Measurements from ENCODE around the gene YOD1. TPM values are rescaled to one million over a fixed set of nuclear protein-coding genes. Genes with fewer than 3 reads are reported as not detected.
"Not testable (repeated sequence)": the region's sequence is repeated elsewhere in the genome, so short reads cannot be mapped to it uniquely, and the experiment has no call there.

Gene YOD1
- total and polyA plus RNA-seq, 8 donors, result 1.1 to 4.0 (median 2.3) TPM

DNA sequence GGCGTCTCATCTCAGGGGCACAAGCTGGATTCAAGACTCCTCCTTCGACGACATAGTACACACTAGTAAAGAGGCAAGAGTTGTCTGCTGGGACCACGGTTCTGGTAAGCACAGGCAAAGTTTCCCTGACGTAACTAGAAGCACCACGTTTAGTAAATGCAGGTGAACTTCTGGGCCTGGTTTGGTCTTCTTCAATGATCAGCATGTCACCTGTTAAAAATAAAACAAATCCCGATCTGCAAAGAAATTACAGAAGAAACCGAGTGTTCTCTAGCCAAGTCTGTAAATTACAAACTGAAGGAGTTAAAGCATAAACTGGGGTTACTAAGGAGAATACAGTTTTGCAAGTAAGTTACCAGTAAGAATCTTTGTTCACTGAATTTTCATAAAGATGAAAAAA is 1.5 kb downstream of the YOD1 start:
- intact Hi-C loops (cut with DNase I), result no loop called here
- H3K27me3 ChIP-seq, result no peaks in the 10 kb centered on the region
- DNase-seq (no peak), FAIRE-seq (no peak), ATAC-seq (no peak)
- peaks cover 11 to 40% (median 39%) of the 10 kb centered on the region in 3 donors for H3K4me1 ChIP-seq
- peak overlapping the region in 2 of 4 donors; percentile 86 to 94 for H3K27ac ChIP-seq
- H3K4me3 ChIP-seq, result peak overlapping the region in 3 of 4 donors; percentile 67 to 96 (median 93)
- peaks cover 0 to 15% (median 0%) of the 10 kb centered on the region in 3 donors for H3K36me3 ChIP-seq
- TF ChIP-seq, protein P1, sequence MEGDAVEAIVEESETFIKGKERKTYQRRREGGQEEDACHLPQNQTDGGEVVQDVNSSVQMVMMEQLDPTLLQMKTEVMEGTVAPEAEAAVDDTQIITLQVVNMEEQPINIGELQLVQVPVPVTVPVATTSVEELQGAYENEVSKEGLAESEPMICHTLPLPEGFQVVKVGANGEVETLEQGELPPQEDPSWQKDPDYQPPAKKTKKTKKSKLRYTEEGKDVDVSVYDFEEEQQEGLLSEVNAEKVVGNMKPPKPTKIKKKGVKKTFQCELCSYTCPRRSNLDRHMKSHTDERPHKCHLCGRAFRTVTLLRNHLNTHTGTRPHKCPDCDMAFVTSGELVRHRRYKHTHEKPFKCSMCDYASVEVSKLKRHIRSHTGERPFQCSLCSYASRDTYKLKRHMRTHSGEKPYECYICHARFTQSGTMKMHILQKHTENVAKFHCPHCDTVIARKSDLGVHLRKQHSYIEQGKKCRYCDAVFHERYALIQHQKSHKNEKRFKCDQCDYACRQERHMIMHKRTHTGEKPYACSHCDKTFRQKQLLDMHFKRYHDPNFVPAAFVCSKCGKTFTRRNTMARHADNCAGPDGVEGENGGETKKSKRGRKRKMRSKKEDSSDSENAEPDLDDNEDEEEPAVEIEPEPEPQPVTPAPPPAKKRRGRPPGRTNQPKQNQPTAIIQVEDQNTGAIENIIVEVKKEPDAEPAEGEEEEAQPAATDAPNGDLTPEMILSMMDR (IDR thresholded peaks at IDR 0.05), result no peak
- no peaks in the 10 kb centered on the region for H3K9me3 ChIP-seq
- 35 to 38% methylated on average over 8 of the region's 8 CpGs for WGBS, 2 donors

DNA sequence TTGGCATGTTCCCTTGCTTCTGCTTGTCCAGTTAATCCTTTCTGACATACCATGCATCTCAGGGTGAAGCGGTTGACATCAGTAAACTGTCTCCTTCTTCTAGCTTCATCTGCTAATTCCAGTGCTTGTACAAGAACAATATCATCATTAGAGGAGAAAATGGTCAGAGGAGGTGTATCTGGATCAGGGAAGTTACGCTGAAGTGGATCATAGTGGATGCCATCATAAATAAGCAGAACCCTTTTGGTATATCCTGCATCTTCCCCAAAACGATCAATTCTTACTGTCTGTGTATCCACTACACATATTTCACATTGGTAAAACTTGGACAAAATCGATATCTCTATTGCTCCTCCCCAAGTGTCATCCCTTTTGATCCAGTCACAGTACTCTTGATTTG is 2.0 kb downstream of the YOD1 start:
- Histone ChIP-seq H3K4me3 (no peak overlapping the region), H3K36me3 (peaks cover 0 to 15% (median 0%) of the 10 kb centered on the region in 3 donors), H3K27me3 (no peaks in the 10 kb centered on the region), H3K4me1 (peaks cover 11 to 40% (median 39%) of the 10 kb centered on the region in 3 donors), H3K27ac (no peak overlapping the region), H3K9me3 (no peaks in the 10 kb centered on the region)
- TF ChIP-seq, protein P1 (IDR thresholded peaks at IDR 0.05), result no peak
- intact Hi-C loops (cut with DNase I), result no loop called here
- DNase-seq, result no peak
- no peak for FAIRE-seq
- ATAC-seq, result no peak
- WGBS, 2 donors, result 73 to 80% methylated on average over 4 of the region's 4 CpGs

DNA sequence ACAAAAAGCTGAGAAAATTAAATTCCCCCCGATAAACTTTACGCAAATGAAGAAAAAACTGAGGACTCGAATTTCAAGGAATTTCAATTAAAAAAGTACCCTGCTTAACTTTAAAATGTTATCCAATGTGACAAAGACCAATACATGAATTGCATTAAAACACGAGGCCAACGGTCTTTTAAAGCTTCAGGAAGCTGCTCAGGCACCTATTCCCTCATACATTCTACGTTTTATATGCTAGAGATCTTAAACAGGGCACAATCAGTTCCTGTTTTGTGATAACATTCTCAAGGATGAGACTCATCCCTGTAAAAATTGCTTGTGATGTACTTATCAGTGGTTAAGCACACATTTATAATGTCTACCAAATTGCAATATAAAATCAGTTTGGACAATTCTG is 3.0 kb downstream of the YOD1 start:
- Histone ChIP-seq H3K27me3 (no peaks in the 10 kb centered on the region), H3K4me3 (no peak overlapping the region), H3K27ac (no peak overlapping the region), H3K36me3 (peaks cover 0 to 15% (median 0%) of the 10 kb centered on the region in 3 donors), H3K4me1 (peaks cover 11 to 40% (median 39%) of the 10 kb centered on the region in 3 donors), H3K9me3 (no peaks in the 10 kb centered on the region)
- TF ChIP-seq, protein P1 (IDR thresholded peaks at IDR 0.05), result no peak
- ATAC-seq (no peak), FAIRE-seq (no peak), DNase-seq (no peak)
- intact Hi-C loops (cut with DNase I), result no loop called here
- 63 to 73% methylated on average over 6 of the region's 6 CpGs for WGBS, 2 donors

DNA sequence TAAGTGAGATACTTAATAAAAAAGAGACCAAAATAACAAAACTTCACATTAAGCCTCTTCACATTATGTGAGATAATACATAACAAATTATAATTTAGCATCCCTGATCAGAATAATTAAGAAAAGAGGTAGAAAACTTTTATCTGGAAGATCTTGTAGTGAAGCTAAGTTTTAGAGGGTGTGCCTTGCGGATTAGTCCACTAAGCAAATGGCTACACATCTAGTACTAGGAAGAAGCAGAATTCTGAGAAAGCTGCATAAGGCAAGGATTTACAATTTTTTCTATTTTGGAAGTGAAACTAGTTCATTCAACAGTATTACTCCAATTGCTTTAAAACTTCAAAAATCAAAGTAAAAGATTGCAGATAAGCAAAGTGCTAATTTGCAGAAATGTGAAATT is 3.5 kb downstream of the YOD1 start:
- Histone ChIP-seq H3K27ac (no peak overlapping the region), H3K36me3 (peaks cover 0 to 15% (median 0%) of the 10 kb centered on the region in 3 donors), H3K4me3 (no peak overlapping the region), H3K9me3 (no peaks in the 10 kb centered on the region), H3K27me3 (no peaks in the 10 kb centered on the region), H3K4me1 (peaks cover 11 to 40% (median 38%) of the 10 kb centered on the region in 3 donors)
- TF ChIP-seq, protein P1 (IDR thresholded peaks at IDR 0.05), result no peak
- intact Hi-C loops (cut with DNase I), result no loop called here
- no peak for DNase-seq
- FAIRE-seq, result no peak
- 89 to 90% methylated on average over 1 of the region's 1 CpG for WGBS, 2 donors
- no peak for ATAC-seq

DNA sequence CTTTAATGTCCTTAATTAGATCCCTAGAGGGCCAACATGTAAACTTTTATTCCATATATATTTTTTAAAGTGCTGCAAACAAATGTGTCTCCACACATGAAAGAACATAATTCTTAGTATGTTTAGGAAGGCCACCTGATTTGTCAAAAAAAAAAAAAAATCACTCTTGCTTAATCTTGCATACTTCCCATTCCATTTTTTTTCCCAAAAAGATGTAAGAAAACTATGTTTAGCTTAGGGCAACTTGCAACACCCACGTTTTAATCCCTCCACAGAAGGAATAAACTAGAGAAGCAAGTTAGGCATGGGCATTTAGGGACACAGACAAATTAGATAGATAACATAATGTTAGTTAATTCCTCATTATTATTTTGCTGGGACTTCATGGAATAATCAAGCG is 5.6 kb downstream of the YOD1 start:
- Histone ChIP-seq H3K9me3 (no peaks in the 10 kb centered on the region), H3K27ac (no peak overlapping the region), H3K4me3 (no peak overlapping the region), H3K36me3 (peaks cover 0 to 15% (median 0%) of the 10 kb centered on the region in 3 donors), H3K27me3 (no peaks in the 10 kb centered on the region), H3K4me1 (peaks cover 11 to 31% (median 28%) of the 10 kb centered on the region in 3 donors)
- intact Hi-C loops (cut with DNase I), result no loop called here
- TF ChIP-seq, protein P1 (IDR thresholded peaks at IDR 0.05), result no peak
- 69 to 70% methylated on average over 2 of the region's 2 CpGs for WGBS, 2 donors
- FAIRE-seq (no peak), ATAC-seq (no peak), DNase-seq (no peak)

DNA sequence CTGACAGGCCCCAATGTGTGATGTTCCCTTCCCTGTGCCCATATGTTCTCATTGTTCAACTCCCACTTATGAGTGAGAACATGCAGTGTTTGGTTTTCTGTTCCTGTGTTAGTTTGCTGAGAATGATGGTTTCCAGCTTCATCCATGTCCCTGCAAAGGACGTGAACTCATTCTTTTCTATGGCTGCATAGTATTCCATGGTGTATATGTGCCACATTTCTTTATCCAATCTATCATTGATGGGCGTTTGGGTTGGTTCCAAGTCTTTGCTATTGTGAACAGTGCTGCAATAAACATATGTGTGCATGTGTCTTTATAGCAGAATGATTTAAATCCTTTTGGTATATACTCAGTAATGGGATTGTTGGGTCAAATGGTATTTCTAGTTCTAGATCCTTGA is 9.6 kb downstream of the YOD1 start:
- H3K27me3 ChIP-seq; ATAC-seq; intact Hi-C loops (cut with DNase I); H3K36me3 ChIP-seq; H3K27ac ChIP-seq; H3K4me3 ChIP-seq; H3K9me3 ChIP-seq; DNase-seq; FAIRE-seq: not testable (repeated sequence)
- 75 to 89% methylated on average over 2 of the region's 2 CpGs for WGBS, 2 donors
- H3K4me1 ChIP-seq, result peaks cover 5 to 20% (median 14%) of the 10 kb centered on the region in 3 donors
